Mucosa of descending colon (tissue), 3 donors: Measurements from ENCODE around the gene CTSK. TPM values are rescaled to one million over a fixed set of nuclear protein-coding genes. Genes with fewer than 3 reads are reported as not detected.
"Not testable (repeated sequence)": the region's sequence is repeated elsewhere in the genome, so short reads cannot be mapped to it uniquely, and the experiment has no call there.

Experiments used
- ATAC-seq: fragments of 200-7000 bp; cut with Tn5 transposase; one replicate; pipeline ENCODE4 v1.9.1; 2020; ENCODE audit warnings: mild to moderate bottlenecking, moderate library complexity
- DNase-seq, 3 donors: peaks; one replicate each; pipeline ENCODE4 v3.0.0-alpha.2; 2020
- H3K36me3 ChIP-seq: fragments of 200-600 bp; one replicate; pipeline ENCODE4 v1.8.0; 2021; ENCODE audit warnings: low read depth, mild to moderate bottlenecking
- H3K4me1 ChIP-seq: fragments of 200-600 bp; one replicate; pipeline ENCODE4 v1.8.0; 2021; ENCODE audit warnings: low read depth, mild to moderate bottlenecking
- H3K4me3 ChIP-seq: fragments of 200-600 bp; one replicate; pipeline ENCODE4 v1.8.0; 2021; ENCODE audit warnings: mild to moderate bottlenecking
- H3K9me3 ChIP-seq: fragments of 200-600 bp; one replicate; pipeline ENCODE4 v1.8.0; 2021; ENCODE audit warnings: mild to moderate bottlenecking
- CTCF ChIP-seq: fragments of 200-600 bp; IDR thresholded peaks from one replicate; pipeline ENCODE4 v1.8.0; 2022; ENCODE audit warnings: antibody characterized with exemption, mild to moderate bottlenecking
- intact Hi-C, 2 donors: fragments of 100-400 bp; cut with DNase I in 1 of 2; cut with micrococcal nuclease in 1 of 2; formaldehyde crosslinking; loops; one replicate each; pipeline versions ENCODE4 v1.11.0 to v1.11.1; 2022; cut with DNase I, micrococcal nuclease
- long read RNA-seq, 2 donors: library from polyadenylated mRNA; unstranded; transcript quantifications; one replicate each; pipeline ENCODE4 v2.0.0, GENCODE V29; 2019 to 2021
- total RNA-seq, 3 donors: library from RNA; stranded (reverse); fragmentation: NEBNext Ultra II Directional in 2 of 3; extraction: Animal tissue kit (Norgen Biotek cat#: 25700) in 2 of 3; gene quantifications; one replicate each; pipeline versions ENCODE4 v1.2.1 to v1.2.4, GENCODE V29; 2021 to 2023
- donor health status: DM: no; HTN: no; CAD: no; lungs with moderate emphysema.
- donor health status: DM: no; HTN: no; CAD: no.
- donor health status: DM: no; HTN: yes; CAD: no.

The CTSK gene
- 10 to 100 TPM; 15.4 to 64.0 (median 30.3) TPM for total RNA-seq
- long read RNA-seq, donor 1, transcript CTSK-201 (8 exons, 1,692 nt), result major isoform, 51 of 54 reads
- long read RNA-seq, donor 1, partial matches to known transcripts, result 1 of 54 reads
- long read RNA-seq, donor 1, other reads (novel, unspliced or antisense), result 2 of 54 reads
- long read RNA-seq, donor 2, transcript CTSK-201 (8 exons, 1,692 nt), result major isoform, 25 of 27 reads
- long read RNA-seq, donor 2, partial matches to known transcripts, result 0 of 27 reads
- long read RNA-seq, donor 2, other reads (novel, unspliced or antisense), result 2 of 27 reads

- peaks cover 12% of the 10 kb centered on the region for H3K4me1 ChIP-seq
- no peak for TF ChIP-seq CTCF
- intact Hi-C loops, result no loop called here
- H3K9me3 ChIP-seq, result no peaks in the 10 kb centered on the region
- H3K4me3 ChIP-seq, result no peak within 1 kb of the TSS
- H3K36me3 ChIP-seq, result peaks cover under 1% of the 10 kb centered on the region
- DNase-seq (no peak), ATAC-seq (no peak)
Observed at GRCh38 chr1:150808121-150808520, at the start of gene CTSK. Gene CTSK, minus strand, starts transcription at chr1:150808260. Its CDS starts 1,455 bp downstream, at chr1:150806805.

DNA sequence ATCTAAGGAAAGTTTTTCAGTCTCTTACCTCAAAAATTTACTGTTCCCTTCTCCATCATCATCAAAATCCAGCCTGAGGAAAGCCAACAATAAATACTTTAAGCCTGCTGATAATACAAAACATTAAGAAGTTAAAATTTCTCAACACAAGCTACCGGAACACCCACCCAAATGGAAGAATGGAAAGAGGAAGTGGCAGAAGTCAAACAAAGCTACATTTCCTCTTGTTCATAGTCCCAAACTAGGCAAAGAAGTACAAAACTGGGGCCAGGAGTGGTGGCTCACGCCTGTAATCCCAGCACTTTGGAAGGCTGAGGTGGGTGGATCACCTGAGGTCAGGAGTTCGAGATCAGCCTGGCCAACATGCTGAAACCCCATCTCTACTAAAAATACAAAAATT is 44.7 kb upstream of the CTSK start:
- H3K4me1 ChIP-seq, H3K36me3 ChIP-seq, H3K9me3 ChIP-seq, ATAC-seq, H3K4me3 ChIP-seq, intact Hi-C loops, DNase-seq: not testable (repeated sequence)

DNA sequence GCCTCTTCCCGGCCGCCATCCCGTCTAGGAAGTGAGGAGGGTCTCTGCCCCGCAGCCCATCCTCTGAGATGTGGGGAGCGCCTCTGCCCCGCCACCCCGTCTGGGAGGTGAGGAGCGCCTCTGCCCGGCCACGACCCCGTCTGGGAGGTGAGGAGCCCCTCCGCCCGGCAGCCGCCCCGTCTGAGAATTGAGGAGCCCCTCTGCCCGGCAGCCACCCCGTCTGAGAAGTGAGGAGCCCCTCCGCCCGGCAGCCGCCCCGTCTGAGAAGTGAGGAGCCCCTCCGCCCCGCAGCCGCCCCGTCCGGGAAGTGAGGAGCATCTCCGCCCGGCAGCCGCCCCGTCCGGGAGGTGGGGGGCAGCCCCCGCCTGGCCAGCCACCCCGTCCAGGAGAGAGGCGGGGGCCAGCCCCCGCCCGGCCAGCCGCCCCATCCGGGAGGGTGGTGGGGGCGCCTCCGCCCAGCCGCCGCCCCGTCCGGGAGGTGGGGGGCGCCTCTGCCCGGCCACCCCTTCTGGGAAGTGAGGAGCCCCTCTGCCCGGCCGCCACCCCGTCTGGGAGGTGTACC is 42.8 kb upstream of the CTSK start:
- H3K36me3 ChIP-seq, H3K9me3 ChIP-seq, H3K4me3 ChIP-seq, DNase-seq, intact Hi-C loops, H3K4me1 ChIP-seq, ATAC-seq: not testable (repeated sequence)

DNA sequence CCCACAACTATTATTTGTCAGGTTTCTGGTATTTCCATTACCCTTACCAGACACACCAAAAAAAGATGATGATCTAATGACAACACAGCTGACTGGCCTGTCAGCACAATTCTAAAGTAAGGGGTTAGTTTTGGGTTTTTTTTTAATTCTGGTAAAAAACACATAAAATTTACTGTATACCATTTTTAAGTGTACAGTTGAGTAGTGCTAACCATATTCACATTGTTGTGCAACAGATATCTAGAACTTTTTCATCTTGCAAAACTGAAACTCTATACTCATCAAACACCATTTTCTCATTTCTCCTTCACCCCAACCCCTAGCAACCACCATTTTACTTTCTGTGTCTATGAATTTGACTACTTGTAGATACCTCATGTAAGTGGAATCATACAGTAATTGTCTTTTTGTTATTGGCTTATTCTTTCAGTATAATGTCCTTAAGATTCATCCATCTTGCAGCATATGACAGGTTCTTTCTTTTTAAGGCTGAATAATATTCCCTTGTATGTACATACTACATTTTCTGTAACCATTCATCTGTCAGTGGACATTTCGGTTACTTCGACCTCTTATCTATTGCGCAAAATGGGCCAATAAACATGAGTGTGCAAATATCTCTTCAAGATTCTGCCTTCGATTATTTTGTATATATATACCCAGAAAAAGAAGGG is 38.5 kb upstream of the CTSK start:
- Histone ChIP-seq H3K4me1 (no peaks in the 10 kb centered on the region), H3K36me3 (no peaks in the 10 kb centered on the region), H3K9me3 (no peaks in the 10 kb centered on the region), H3K4me3 (no peak overlapping the region)
- DNase-seq (no peak), ATAC-seq (no peak)
- intact Hi-C loops, result no loop called here
- no peak for TF ChIP-seq CTCF

DNA sequence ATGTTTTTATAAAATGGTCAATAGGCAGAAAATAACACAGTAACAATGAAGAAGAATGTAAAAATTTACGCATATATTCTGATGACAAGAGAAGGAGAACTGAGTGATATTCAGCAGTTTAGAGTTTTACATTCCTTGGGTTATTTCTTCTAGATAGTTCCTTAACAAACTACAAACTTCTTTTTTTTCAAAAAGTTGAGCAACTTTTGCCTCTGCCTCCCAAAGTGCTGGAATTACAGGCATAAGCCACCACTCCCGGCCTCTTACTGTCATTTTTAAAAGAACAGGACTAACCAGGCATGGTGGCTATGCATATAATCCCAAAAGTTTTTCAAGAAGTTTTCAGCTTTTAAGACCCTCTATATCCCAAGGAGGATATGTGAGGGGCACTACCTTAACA is 35.4 kb upstream of the CTSK start:
- intact Hi-C loops, result no loop called here
- H3K36me3 ChIP-seq, result no peaks in the 10 kb centered on the region
- no peaks in the 10 kb centered on the region for H3K9me3 ChIP-seq
- H3K4me1 ChIP-seq, result no peaks in the 10 kb centered on the region
- H3K4me3 ChIP-seq, result no peak overlapping the region
- ATAC-seq (no peak), DNase-seq (no peak)
- TF ChIP-seq CTCF, result no peak

DNA sequence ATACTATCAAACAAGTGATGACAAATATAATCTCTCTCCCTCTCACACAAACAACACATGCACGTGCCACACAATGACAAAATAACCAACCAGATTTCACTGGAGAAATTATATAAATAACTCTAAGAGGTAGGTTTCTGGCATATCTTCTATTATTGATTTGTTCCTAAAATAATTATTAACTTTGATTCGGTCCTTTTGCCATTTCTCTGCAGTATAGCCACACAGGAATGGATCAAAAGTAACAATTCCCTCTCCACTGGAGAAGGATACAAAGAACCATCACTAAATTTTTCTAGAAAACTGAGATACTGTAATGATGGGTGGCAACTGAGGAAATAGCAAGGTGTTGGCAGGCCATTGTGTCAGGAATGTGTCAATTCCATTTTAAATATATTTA is 34.9 kb upstream of the CTSK start:
- ATAC-seq (no peak), DNase-seq (no peak)
- Histone ChIP-seq H3K9me3 (no peaks in the 10 kb centered on the region), H3K4me3 (no peak overlapping the region), H3K36me3 (no peaks in the 10 kb centered on the region), H3K4me1 (no peaks in the 10 kb centered on the region)
- TF ChIP-seq CTCF, result no peak
- intact Hi-C loops, result no loop called here
